ENCODE results near the gene VAV3.
"Not testable (repeated sequence)": the region's sequence is repeated elsewhere in the genome, so short reads cannot be mapped to it uniquely, and the experiment has no call there.

Gene VAV3

GRCh38 chr1:107879927-107880326 lies 85.1 kb downstream of the VAV3 start:
- DNase-seq, result no peak

GRCh38 chr1:107879346-107879745 lies 85.6 kb downstream of the VAV3 start:
- no peak for DNase-seq

- DNase-seq, result no peak
These were observed 87.2 kb downstream of the VAV3 start for GRCh38 chr1:107877745-107878144.

- DNase-seq, result no peak
These were observed 87.9 kb downstream of the VAV3 start for GRCh38 chr1:107877092-107877491.

- DNase-seq, result no peak
These were observed 89.3 kb downstream of the VAV3 start for GRCh38 chr1:107875689-107876088.

- DNase-seq, result no peak
These were observed 90.8 kb downstream of the VAV3 start for GRCh38 chr1:107874221-107874620.

- DNase-seq, result no peak
These were observed 93.1 kb downstream of the VAV3 start for GRCh38 chr1:107871687-107872395.

- DNase-seq, result peak in 1 of 5 donors; percentile 17
These were observed 93.7 kb downstream of the VAV3 start for GRCh38 chr1:107871259-107871658.

GRCh38 chr1:107870696-107871095 lies 94.3 kb downstream of the VAV3 start:
- no peak for DNase-seq

GRCh38 chr1:107867897-107868296 lies 97.1 kb downstream of the VAV3 start:
- DNase-seq, result no peak

GRCh38 chr1:107867422-107867821 lies 97.6 kb downstream of the VAV3 start:
- DNase-seq, result no peak

GRCh38 chr1:107866870-107867269 lies 98.1 kb downstream of the VAV3 start:
- DNase-seq, result no peak

- DNase-seq, result no peak
These were observed 99.4 kb downstream of the VAV3 start for GRCh38 chr1:107865627-107866026.

GRCh38 chr1:107863342-107863741 lies 101.6 kb downstream of the VAV3 start:
- DNase-seq, result no peak

- peak in 1 of 5 donors; percentile 29 for DNase-seq
These were observed 102.9 kb downstream of the VAV3 start for GRCh38 chr1:107862064-107862463.

GRCh38 chr1:107858323-107858722 lies 106.7 kb downstream of the VAV3 start:
- no peak for DNase-seq

GRCh38 chr1:107851418-107851817 lies 113.6 kb downstream of the VAV3 start:
- no peak for DNase-seq

GRCh38 chr1:107844541-107845194 lies 120.3 kb downstream of the VAV3 start:
- DNase-seq, result not testable (repeated sequence)

- no peak for DNase-seq
These were observed 121.0 kb downstream of the VAV3 start for GRCh38 chr1:107843989-107844388.

GRCh38 chr1:107842241-107842640 lies 122.7 kb downstream of the VAV3 start:
- no peak for DNase-seq

- DNase-seq, result no peak
These were observed 124.3 kb downstream of the VAV3 start for GRCh38 chr1:107840725-107841124.

GRCh38 chr1:107838056-107838455 lies 126.9 kb downstream of the VAV3 start:
- DNase-seq, result no peak

GRCh38 chr1:107835151-107835670 lies 129.8 kb downstream of the VAV3 start:
- no peak for DNase-seq

- DNase-seq, result no peak
These were observed 131.9 kb downstream of the VAV3 start for GRCh38 chr1:107833061-107833460.
